SK-N-SH (cell line): Measurements from ENCODE around the gene CCDC185. TPM values are rescaled to one million over a fixed set of nuclear protein-coding genes. Genes with fewer than 3 reads are reported as not detected.

Experiments
- CTCF ChIA-PET: fragments of 300-600, 350-600 bp; formaldehyde crosslinking; extraction: SDS; loops from one replicate; lab custom pipeline; 2021; lab: Yijun Ruan, JAX
- POLR2A ChIA-PET: fragments of 350-600 bp; sonication (Branson Sonifier 250); formaldehyde crosslinking; extraction: SDS; loops from one replicate; lab custom pipeline; 2020; ENCODE audit warnings: antibody characterized with exemption, inconsistent platforms; lab: Yijun Ruan, JAX
- DNase-seq: peaks from one replicate; pipeline ENCODE4 v3.0.0; 2012
- H2AFZ ChIP-seq: fragments of 200-600 bp; sonication (generic); 2 replicates; pipeline ENCODE4 v1.8.1; 2016; ENCODE audit warnings: antibody characterized with exemption, mild to moderate bottlenecking, low read depth
- H3F3A ChIP-seq: fragments of 200-600 bp; sonication (generic); replicated peaks from 2 replicates; pipeline ENCODE3; 2016; ENCODE audit warnings: antibody characterized with exemption, mild to moderate bottlenecking; ENCODE audit not compliant: insufficient read depth
- H3K27ac ChIP-seq, 2 experiments: fragments of 200-500 bp in 1 of 2; fragments of 200-600 bp in 1 of 2; sonication (Bioruptor generic) in 1 of 2; sonication (generic), shearing (Covaris generic) in 1 of 2; 2 replicates each; pipeline versions ENCODE4 v1.5.1 to v1.6.1; 2014 to 2016; ENCODE audit warnings: low read depth in 2 of 2, inconsistent platforms in 1 of 2, low read length in 1 of 2, mild to moderate bottlenecking in 1 of 2, mixed read lengths in 1 of 2
- H3K27me3 ChIP-seq: fragments of 200-600 bp; sonication (generic), shearing (Covaris generic); 2 replicates; pipeline ENCODE4 v1.6.1; 2016; ENCODE audit warnings: mixed run types; ENCODE audit not compliant: insufficient read depth
- H3K36me3 ChIP-seq, 2 experiments: fragments of 200-500 bp in 1 of 2; fragments of 200-600 bp in 1 of 2; sonication (Bioruptor generic) in 1 of 2; sonication (generic) in 1 of 2; replicated peaks in 1 of 2; 2 replicates each; pipeline versions ENCODE3 to v1.5.1; 2014 to 2016; ENCODE audit warnings: low read length in 1 of 2, mild to moderate bottlenecking in 1 of 2; ENCODE audit not compliant: insufficient read depth in 2 of 2, control insufficient read depth in 1 of 2
- H3K4me1 ChIP-seq, 2 experiments: fragments of 200-500 bp in 1 of 2; fragments of 200-600 bp in 1 of 2; sonication (Bioruptor generic) in 1 of 2; sonication (generic), shearing (Covaris generic) in 1 of 2; 2 replicates each; pipeline versions ENCODE4 v1.5.1 to v1.6.1; 2014 to 2016; ENCODE audit warnings: low read depth in 1 of 2, low read length in 1 of 2, mixed run types in 1 of 2; ENCODE audit not compliant: insufficient read depth in 2 of 2, control insufficient read depth in 1 of 2
- H3K4me2 ChIP-seq: fragments of 200-600 bp; sonication (generic), shearing (Covaris generic); 2 replicates; pipeline ENCODE4 v1.6.1; 2017; ENCODE audit warnings: mixed run types
- H3K4me3 ChIP-seq, 2 experiments: fragments of 200-500 bp in 1 of 2; fragments of 200-600 bp in 1 of 2; sonication (Bioruptor generic) in 1 of 2; sonication (generic), shearing (Covaris generic) in 1 of 2; 2 replicates each; pipeline versions ENCODE4 v1.5.1 to v1.8.1; 2014 to 2016; ENCODE audit warnings: low read depth in 2 of 2, inconsistent platforms in 1 of 2, low read length in 1 of 2, mild to moderate bottlenecking in 1 of 2, mixed read lengths in 1 of 2, moderate library complexity in 1 of 2
- H3K79me2 ChIP-seq: fragments of 200-600 bp; sonication (generic); 2 replicates; pipeline ENCODE4 v1.8.1; 2017; ENCODE audit warnings: mild to moderate bottlenecking; ENCODE audit not compliant: insufficient read depth
- H3K9ac ChIP-seq: fragments of 200-600 bp; sonication (generic); 2 replicates; pipeline ENCODE4 v1.6.1; 2017; ENCODE audit warnings: mixed run types
- H3K9me2 ChIP-seq: fragments of 200-600 bp; sonication (generic); 2 replicates; pipeline ENCODE4 v1.6.1; 2017; ENCODE audit warnings: mixed run types
- H3K9me3 ChIP-seq: fragments of 200-600 bp; sonication (generic); 2 replicates; pipeline ENCODE4 v1.6.1; 2017; ENCODE audit warnings: mixed run types, mild to moderate bottlenecking, moderate library complexity
- H4K20me1 ChIP-seq: fragments of 200-600 bp; sonication (generic); 2 replicates; pipeline ENCODE4 v1.6.1; 2017; ENCODE audit warnings: mild to moderate bottlenecking, mixed run types; ENCODE audit not compliant: insufficient read depth
- EP300 ChIP-seq, 2 experiments: IDR thresholded peaks; 2 replicates each; pipeline versions ENCODE4 v1.4.0 to v1.6.1; 2012; ENCODE audit warnings: borderline replicate concordance in 1 of 2, low read depth in 1 of 2, low read length in 1 of 2
- POLR2AphosphoS5 ChIP-seq: IDR thresholded peaks from 2 replicates; pipeline ENCODE4 v1.6.1; 2012; ENCODE audit warnings: low read depth, low read length
- RAD21 ChIP-seq: IDR thresholded peaks from 2 replicates; pipeline ENCODE4 v1.6.1; 2012; ENCODE audit warnings: mild to moderate bottlenecking, low read length
- RFX5 ChIP-seq: IDR thresholded peaks from 2 replicates; pipeline ENCODE4 v1.6.1; 2012; ENCODE audit warnings: mild to moderate bottlenecking, improper control_type of control experiment, low read length
- TAF1 ChIP-seq: IDR thresholded peaks from 2 replicates; pipeline ENCODE4 v1.6.1; 2012; ENCODE audit warnings: low read depth, mild to moderate bottlenecking, low read length, moderate library complexity, borderline replicate concordance
- TCF12 ChIP-seq: IDR thresholded peaks from 2 replicates; pipeline ENCODE4 v1.4.0; 2012
- WGBS: methylation state at CpG from one replicate; pipeline ENCODE4 v1.1.6; 2017; ENCODE audit warnings: low lambda C conversion rate; 5-methylcytosine and 5-hydroxymethylcytosine counted together
- polyA plus RNA-seq, 3 experiments: library from polyadenylated mRNA; depleted of rRNA; stranded (reverse); fragments of >200 nt; gene quantifications; 2 replicates each; pipeline ENCODE4 v1.2.3, GENCODE V29; 2012
- TF ChIP-seq, protein P1 (sequence below): IDR thresholded peaks from 2 replicates; pipeline ENCODE4 v1.4.0; 2012; ENCODE audit warnings: low read depth, borderline replicate concordance
- TF ChIP-seq, protein P2 (sequence below): IDR thresholded peaks from 2 replicates; pipeline ENCODE4 v1.4.0; 2012; ENCODE audit warnings: low read depth
- TF ChIP-seq, protein P3 (sequence below): fragments of 150-350 bp; IDR thresholded peaks from 2 replicates; pipeline ENCODE4 v1.6.1; 2016; ENCODE audit warnings: mild to moderate bottlenecking, low read depth, low read length
- TF ChIP-seq, protein P4 (sequence below): IDR thresholded peaks from 2 replicates; pipeline ENCODE4 v1.6.1; 2012; ENCODE audit warnings: mild to moderate bottlenecking, low read depth, low read length, moderate library complexity
- TF ChIP-seq, protein P5 (sequence below): fragments of 150-350 bp; IDR thresholded peaks from 2 replicates; pipeline ENCODE4 v1.6.1; 2017; ENCODE audit warnings: antibody characterized with exemption, low read length, low read depth, borderline replicate concordance

CCDC185 gene
- polyA plus RNA-seq, 1 of the 3 experiments (the other 2 are of a cell fraction): not detected

DNA sequence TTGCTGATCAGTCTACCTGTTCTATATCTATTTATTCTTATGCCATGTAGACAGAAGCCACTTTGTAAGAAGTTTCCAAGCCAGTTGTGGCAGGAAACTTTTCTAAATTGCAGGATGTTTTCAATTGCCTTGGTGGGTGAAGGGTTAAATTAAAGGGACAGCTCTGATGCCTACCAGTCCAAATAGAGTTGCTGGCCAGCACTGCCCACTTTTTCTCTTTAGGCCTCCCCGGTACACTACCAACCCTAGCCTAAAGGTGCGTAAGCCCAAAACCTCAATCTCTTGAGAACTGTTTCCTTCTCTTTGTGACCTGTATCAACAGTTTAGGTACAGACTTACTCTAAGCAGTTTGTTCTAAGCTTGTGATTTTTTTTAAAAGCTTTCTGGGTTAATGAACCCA is 44.8 kb upstream of the CCDC185 start:
- Histone ChIP-seq H3F3A (no peaks in the 10 kb centered on the region), H3K9me2 (no peaks in the 10 kb centered on the region), H3K9ac (no peak overlapping the region), H3K79me2 (no peaks in the 10 kb centered on the region), H3K4me1 (peaks cover 0 to 10% of the 10 kb centered on the region in 2 experiments; a peak in 2 of 4 replicates), H3K27ac (no peak overlapping the region), H3K27me3 (peaks cover 27% of the 10 kb centered on the region; the same call in 1 of the 2 replicates), H4K20me1 (no peaks in the 10 kb centered on the region), H3K4me3 (no peak overlapping the region), H3K9me3 (no peaks in the 10 kb centered on the region), H2AFZ (no peak overlapping the region), H3K36me3 (no peaks in the 10 kb centered on the region), H3K4me2 (no peak overlapping the region)
- WGBS: 88% methylated on average over 2 of the region's 2 CpGs
- no peak for TF ChIP-seq RAD21
- no peak for TF ChIP-seq POLR2AphosphoS5
- no peak for TF ChIP-seq TAF1
- TF ChIP-seq, protein P1, sequence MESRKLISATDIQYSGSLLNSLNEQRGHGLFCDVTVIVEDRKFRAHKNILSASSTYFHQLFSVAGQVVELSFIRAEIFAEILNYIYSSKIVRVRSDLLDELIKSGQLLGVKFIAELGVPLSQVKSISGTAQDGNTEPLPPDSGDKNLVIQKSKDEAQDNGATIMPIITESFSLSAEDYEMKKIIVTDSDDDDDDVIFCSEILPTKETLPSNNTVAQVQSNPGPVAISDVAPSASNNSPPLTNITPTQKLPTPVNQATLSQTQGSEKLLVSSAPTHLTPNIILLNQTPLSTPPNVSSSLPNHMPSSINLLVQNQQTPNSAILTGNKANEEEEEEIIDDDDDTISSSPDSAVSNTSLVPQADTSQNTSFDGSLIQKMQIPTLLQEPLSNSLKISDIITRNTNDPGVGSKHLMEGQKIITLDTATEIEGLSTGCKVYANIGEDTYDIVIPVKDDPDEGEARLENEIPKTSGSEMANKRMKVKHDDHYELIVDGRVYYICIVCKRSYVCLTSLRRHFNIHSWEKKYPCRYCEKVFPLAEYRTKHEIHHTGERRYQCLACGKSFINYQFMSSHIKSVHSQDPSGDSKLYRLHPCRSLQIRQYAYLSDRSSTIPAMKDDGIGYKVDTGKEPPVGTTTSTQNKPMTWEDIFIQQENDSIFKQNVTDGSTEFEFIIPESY: no peak
- no peak for TF ChIP-seq TCF12
- TF ChIP-seq, protein P2, sequence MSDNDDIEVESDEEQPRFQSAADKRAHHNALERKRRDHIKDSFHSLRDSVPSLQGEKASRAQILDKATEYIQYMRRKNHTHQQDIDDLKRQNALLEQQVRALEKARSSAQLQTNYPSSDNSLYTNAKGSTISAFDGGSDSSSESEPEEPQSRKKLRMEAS: no peak
- TF ChIP-seq, protein P3, sequence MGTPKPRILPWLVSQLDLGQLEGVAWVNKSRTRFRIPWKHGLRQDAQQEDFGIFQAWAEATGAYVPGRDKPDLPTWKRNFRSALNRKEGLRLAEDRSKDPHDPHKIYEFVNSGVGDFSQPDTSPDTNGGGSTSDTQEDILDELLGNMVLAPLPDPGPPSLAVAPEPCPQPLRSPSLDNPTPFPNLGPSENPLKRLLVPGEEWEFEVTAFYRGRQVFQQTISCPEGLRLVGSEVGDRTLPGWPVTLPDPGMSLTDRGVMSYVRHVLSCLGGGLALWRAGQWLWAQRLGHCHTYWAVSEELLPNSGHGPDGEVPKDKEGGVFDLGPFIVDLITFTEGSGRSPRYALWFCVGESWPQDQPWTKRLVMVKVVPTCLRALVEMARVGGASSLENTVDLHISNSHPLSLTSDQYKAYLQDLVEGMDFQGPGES: no peak
- TF ChIP-seq, protein P4, sequence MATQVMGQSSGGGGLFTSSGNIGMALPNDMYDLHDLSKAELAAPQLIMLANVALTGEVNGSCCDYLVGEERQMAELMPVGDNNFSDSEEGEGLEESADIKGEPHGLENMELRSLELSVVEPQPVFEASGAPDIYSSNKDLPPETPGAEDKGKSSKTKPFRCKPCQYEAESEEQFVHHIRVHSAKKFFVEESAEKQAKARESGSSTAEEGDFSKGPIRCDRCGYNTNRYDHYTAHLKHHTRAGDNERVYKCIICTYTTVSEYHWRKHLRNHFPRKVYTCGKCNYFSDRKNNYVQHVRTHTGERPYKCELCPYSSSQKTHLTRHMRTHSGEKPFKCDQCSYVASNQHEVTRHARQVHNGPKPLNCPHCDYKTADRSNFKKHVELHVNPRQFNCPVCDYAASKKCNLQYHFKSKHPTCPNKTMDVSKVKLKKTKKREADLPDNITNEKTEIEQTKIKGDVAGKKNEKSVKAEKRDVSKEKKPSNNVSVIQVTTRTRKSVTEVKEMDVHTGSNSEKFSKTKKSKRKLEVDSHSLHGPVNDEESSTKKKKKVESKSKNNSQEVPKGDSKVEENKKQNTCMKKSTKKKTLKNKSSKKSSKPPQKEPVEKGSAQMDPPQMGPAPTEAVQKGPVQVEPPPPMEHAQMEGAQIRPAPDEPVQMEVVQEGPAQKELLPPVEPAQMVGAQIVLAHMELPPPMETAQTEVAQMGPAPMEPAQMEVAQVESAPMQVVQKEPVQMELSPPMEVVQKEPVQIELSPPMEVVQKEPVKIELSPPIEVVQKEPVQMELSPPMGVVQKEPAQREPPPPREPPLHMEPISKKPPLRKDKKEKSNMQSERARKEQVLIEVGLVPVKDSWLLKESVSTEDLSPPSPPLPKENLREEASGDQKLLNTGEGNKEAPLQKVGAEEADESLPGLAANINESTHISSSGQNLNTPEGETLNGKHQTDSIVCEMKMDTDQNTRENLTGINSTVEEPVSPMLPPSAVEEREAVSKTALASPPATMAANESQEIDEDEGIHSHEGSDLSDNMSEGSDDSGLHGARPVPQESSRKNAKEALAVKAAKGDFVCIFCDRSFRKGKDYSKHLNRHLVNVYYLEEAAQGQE: no peak
- TF ChIP-seq, protein P5, sequence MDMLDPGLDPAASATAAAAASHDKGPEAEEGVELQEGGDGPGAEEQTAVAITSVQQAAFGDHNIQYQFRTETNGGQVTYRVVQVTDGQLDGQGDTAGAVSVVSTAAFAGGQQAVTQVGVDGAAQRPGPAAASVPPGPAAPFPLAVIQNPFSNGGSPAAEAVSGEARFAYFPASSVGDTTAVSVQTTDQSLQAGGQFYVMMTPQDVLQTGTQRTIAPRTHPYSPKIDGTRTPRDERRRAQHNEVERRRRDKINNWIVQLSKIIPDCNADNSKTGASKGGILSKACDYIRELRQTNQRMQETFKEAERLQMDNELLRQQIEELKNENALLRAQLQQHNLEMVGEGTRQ: no peak
- no peak for TF ChIP-seq EP300 (IDR thresholded peaks at IDR 0.05; ENCODE audit: borderline replicate concordance in 1 of 2, low read depth in 1 of 2, low read length in 1 of 2)
- TF ChIP-seq RFX5: no peak
- ChIA-PET CTCF (interaction anchor here (1.0 kb wide), 1 partner anchor 215 kb away, joined by 6 read pairs; no protein-coding TSS in a partner anchor), POLR2A (no interaction called here)
- DNase-seq: no peak
